Panc1 (cell line): Measurements from ENCODE around the gene SH2D5. TPM values are rescaled to one million over a fixed set of nuclear protein-coding genes. Genes with fewer than 3 reads are reported as not detected.
"Not testable (repeated sequence)": the region's sequence is repeated elsewhere in the genome, so short reads cannot be mapped to it uniquely, and the experiment has no call there.

Source experiments
- ATAC-seq: fragments of 200-7000 bp; cut with Tn5 transposase; 2 replicates; pipeline ENCODE4 v1.9.1; 2020; ENCODE audit warnings: mild to moderate bottlenecking, moderate library complexity
- BruUV-seq: library from RNA; stranded (reverse); fragments of 400-500 nt; replicated peaks from 2 replicates; lab custom pipeline; 2021; lab: Mats Ljungman, UMichigan
- CTCF ChIA-PET: fragments of 300-600 bp; sonication (Branson Sonifier 250); formaldehyde crosslinking; loops from one replicate; lab custom pipeline; 2022; ENCODE audit warnings: antibody characterized with exemption; lab: Charles Lee
- POLR2A ChIA-PET: fragments of 300-600 bp; sonication (Branson Sonifier 250); formaldehyde crosslinking; loops from one replicate; lab custom pipeline; 2022; ENCODE audit warnings: antibody characterized with exemption; lab: Charles Lee
- DNase-seq: peaks from one replicate; pipeline ENCODE4 v3.0.0-alpha.2; 2010; ENCODE audit warnings: low read depth, low spot score
- H3K27ac ChIP-seq: 2 replicates; pipeline ENCODE4 v1.5.1; 2011; ENCODE audit warnings: mild to moderate bottlenecking, low read length, inconsistent platforms
- H3K27me3 ChIP-seq: fragments of 200-500 bp; sonication (Bioruptor generic); 2 replicates; pipeline ENCODE4 v1.6.0; 2014; ENCODE audit warnings: low read length, inconsistent platforms; ENCODE audit not compliant: control insufficient read depth, insufficient read depth
- H3K36me3 ChIP-seq: fragments of 200-500 bp; sonication (Bioruptor generic); 2 replicates; pipeline ENCODE4 v1.5.1; 2014; ENCODE audit warnings: inconsistent platforms, mild to moderate bottlenecking, low read length, moderate library complexity; ENCODE audit not compliant: control insufficient read depth, insufficient read depth
- H3K4me1 ChIP-seq: 2 replicates; pipeline ENCODE4 v1.5.1; 2011; ENCODE audit warnings: inconsistent platforms, mild to moderate bottlenecking, low read length, moderate library complexity; ENCODE audit not compliant: control insufficient read depth, insufficient read depth
- H3K4me3 ChIP-seq, 2 experiments: 2 replicates each; pipeline ENCODE4 v1.5.1; 2011 to 2012; ENCODE audit warnings: low read depth in 2 of 2, low read length in 2 of 2, mild to moderate bottlenecking in 2 of 2, inconsistent platforms in 1 of 2, moderate library complexity in 1 of 2
- H3K9me3 ChIP-seq: fragments of 200-500 bp; sonication (Bioruptor generic); 2 replicates; pipeline ENCODE4 v1.5.1; 2014; ENCODE audit warnings: low read depth, mild to moderate bottlenecking, inconsistent platforms, low read length, moderate library complexity; ENCODE audit not compliant: control insufficient read depth, insufficient read depth
- POLR2AphosphoS5 ChIP-seq: IDR thresholded peaks from 2 replicates; pipeline ENCODE4 v1.6.1; 2012; ENCODE audit warnings: mild to moderate bottlenecking, low read depth, low read length, moderate library complexity
- SIN3A ChIP-seq: IDR thresholded peaks from 2 replicates; pipeline ENCODE4 v1.6.1; 2012; ENCODE audit warnings: low read depth, mild to moderate bottlenecking, low read length, moderate library complexity, borderline replicate concordance; ENCODE audit not compliant: insufficient read depth
- TCF7L2 ChIP-seq: IDR thresholded peaks from 2 replicates; pipeline ENCODE4 v1.6.1; 2011; ENCODE audit warnings: mild to moderate bottlenecking, low read depth, low read length, inconsistent platforms
- in situ Hi-C: cut with HindIII; loops from 2 replicates; pipeline ENCODE4 v1.10.0; 2016; ENCODE audit warnings: low sequenced_read_pairs, low pct_unique_long_range_greater_than_20kb
- intact Hi-C: fragments of 100-400 bp; cut with micrococcal nuclease; formaldehyde crosslinking; loops from one replicate; pipeline ENCODE4 v1.10.0; 2022; ENCODE audit not compliant: unreplicated experiment
- total RNA-seq: library from RNA; stranded (reverse); gene quantifications from one replicate; pipeline ENCODE4 v1.2.1, GENCODE V29; 2021; ENCODE audit not compliant: unreplicated experiment
- TF ChIP-seq, protein P1 (sequence below): fragments of 450-650 bp; IDR thresholded peaks from 2 replicates; pipeline ENCODE4 v1.5.1; 2017; ENCODE audit warnings: mild to moderate bottlenecking
- TF ChIP-seq, protein P2 (sequence below), 2 experiments: IDR thresholded peaks; 2 replicates each; pipeline ENCODE4 v1.6.1; 2011 to 2012; ENCODE audit warnings: low read depth in 2 of 2, control low read depth in 1 of 2, low read length in 1 of 2, mild to moderate bottlenecking in 1 of 2, moderate library complexity in 1 of 2; ENCODE audit not compliant: insufficient read depth in 1 of 2

The SH2D5 gene
- total RNA-seq, 1 experiment from 2014 or later, result 23.3 TPM

DNA sequence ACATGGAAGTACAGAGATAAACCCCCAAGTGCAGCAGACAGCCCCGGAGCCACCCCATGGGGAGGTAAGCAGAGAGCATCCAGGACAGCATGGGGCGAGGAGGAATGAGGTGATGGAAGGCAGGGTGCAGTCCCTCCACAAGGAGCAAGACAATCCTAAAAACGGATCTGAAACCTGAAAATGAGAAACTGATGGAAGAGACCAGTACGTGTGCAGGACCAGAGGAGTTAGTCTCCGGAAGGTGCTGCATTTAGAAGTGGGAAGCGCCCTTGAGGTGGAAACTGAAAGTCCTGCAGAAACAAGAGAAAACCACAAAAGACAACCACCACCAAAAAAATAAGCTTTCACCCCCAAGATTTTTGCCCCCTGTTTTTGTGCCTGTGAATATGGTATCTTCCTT lies 53.9 kb downstream of the SH2D5 start:
- Histone ChIP-seq H3K36me3 (no peaks in the 10 kb centered on the region), H3K27ac (no peak overlapping the region), H3K9me3 (no peaks in the 10 kb centered on the region), H3K27me3 (no peaks in the 10 kb centered on the region), H3K4me3 (no peak overlapping the region), H3K4me1 (no peaks in the 10 kb centered on the region)
- POLR2A ChIA-PET, result no interaction called here
- intact Hi-C loops, result no loop called here
- ATAC-seq, result no peak
- no peak for DNase-seq
- TF ChIP-seq, protein P1, sequence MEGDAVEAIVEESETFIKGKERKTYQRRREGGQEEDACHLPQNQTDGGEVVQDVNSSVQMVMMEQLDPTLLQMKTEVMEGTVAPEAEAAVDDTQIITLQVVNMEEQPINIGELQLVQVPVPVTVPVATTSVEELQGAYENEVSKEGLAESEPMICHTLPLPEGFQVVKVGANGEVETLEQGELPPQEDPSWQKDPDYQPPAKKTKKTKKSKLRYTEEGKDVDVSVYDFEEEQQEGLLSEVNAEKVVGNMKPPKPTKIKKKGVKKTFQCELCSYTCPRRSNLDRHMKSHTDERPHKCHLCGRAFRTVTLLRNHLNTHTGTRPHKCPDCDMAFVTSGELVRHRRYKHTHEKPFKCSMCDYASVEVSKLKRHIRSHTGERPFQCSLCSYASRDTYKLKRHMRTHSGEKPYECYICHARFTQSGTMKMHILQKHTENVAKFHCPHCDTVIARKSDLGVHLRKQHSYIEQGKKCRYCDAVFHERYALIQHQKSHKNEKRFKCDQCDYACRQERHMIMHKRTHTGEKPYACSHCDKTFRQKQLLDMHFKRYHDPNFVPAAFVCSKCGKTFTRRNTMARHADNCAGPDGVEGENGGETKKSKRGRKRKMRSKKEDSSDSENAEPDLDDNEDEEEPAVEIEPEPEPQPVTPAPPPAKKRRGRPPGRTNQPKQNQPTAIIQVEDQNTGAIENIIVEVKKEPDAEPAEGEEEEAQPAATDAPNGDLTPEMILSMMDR, result no peak
- TF ChIP-seq, protein P2, sequence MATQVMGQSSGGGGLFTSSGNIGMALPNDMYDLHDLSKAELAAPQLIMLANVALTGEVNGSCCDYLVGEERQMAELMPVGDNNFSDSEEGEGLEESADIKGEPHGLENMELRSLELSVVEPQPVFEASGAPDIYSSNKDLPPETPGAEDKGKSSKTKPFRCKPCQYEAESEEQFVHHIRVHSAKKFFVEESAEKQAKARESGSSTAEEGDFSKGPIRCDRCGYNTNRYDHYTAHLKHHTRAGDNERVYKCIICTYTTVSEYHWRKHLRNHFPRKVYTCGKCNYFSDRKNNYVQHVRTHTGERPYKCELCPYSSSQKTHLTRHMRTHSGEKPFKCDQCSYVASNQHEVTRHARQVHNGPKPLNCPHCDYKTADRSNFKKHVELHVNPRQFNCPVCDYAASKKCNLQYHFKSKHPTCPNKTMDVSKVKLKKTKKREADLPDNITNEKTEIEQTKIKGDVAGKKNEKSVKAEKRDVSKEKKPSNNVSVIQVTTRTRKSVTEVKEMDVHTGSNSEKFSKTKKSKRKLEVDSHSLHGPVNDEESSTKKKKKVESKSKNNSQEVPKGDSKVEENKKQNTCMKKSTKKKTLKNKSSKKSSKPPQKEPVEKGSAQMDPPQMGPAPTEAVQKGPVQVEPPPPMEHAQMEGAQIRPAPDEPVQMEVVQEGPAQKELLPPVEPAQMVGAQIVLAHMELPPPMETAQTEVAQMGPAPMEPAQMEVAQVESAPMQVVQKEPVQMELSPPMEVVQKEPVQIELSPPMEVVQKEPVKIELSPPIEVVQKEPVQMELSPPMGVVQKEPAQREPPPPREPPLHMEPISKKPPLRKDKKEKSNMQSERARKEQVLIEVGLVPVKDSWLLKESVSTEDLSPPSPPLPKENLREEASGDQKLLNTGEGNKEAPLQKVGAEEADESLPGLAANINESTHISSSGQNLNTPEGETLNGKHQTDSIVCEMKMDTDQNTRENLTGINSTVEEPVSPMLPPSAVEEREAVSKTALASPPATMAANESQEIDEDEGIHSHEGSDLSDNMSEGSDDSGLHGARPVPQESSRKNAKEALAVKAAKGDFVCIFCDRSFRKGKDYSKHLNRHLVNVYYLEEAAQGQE (IDR thresholded peaks at IDR 0.05; ENCODE audit: insufficient read depth in 1 of 2, low read depth in 2 of 2, low read length in 1 of 2), result no peak
- TF ChIP-seq POLR2AphosphoS5 (no peak), TCF7L2 (no peak), SIN3A (no peak)
- CTCF ChIA-PET, result no interaction called here
- in situ Hi-C loops, result no loop called here
- BruUV-seq, result no TSS peak

DNA sequence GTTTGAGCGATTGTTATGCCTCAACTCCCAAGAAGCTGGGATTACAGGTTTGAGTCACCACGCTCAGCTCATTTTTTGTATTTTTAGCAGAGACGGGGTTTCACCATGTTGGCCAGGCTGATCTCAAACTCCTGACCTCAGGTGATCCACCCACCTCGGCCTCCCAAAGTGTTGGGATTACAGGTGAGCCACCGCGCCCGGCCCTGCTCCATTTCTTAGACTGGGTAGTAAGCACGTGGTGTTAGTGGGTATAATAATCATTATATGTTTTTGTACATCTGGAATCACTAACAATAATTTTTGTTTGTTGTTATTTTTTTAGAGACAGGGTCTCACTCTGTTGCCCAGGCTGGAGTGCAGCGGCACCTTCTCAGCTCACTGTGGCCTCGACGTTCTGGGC lies 58.9 kb downstream of the SH2D5 start:
- H3K4me3 ChIP-seq, ATAC-seq, intact Hi-C loops, H3K27me3 ChIP-seq, DNase-seq, H3K9me3 ChIP-seq, POLR2A ChIA-PET, in situ Hi-C loops, H3K36me3 ChIP-seq, BruUV-seq, H3K27ac ChIP-seq, H3K4me1 ChIP-seq: not testable (repeated sequence)
- CTCF ChIA-PET, result interaction anchor here (0.7 kb wide), 1 partner anchor 9 kb away, joined by 8 read pairs; no protein-coding TSS in a partner anchor

DNA sequence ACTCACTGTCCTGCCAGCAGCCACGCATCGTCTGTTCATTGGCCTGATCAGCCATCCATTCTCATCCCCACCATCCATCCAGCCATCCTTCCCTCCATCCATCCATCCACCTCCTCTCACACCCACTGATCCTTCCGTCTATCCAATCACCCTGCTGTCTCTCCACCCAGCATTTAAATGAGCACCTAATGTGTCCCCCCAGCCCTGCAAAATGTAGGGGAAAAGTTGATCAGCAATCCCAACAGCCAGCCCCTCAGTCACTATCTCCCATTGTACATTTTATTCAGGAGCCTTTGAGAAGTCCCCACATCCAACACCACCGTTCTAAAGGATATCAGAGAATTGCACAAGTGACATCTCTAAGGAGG lies 60.3 kb downstream of the SH2D5 start:
- Histone ChIP-seq H3K4me3 (no peak overlapping the region), H3K27me3 (no peaks in the 10 kb centered on the region), H3K4me1 (no peaks in the 10 kb centered on the region), H3K36me3 (no peaks in the 10 kb centered on the region), H3K27ac (no peak overlapping the region), H3K9me3 (no peaks in the 10 kb centered on the region)
- intact Hi-C loops (no loop called here), in situ Hi-C loops (no loop called here)
- POLR2A ChIA-PET, result no interaction called here
- BruUV-seq, result no TSS peak
- DNase-seq, result no peak
- CTCF ChIA-PET, result no interaction called here
- ATAC-seq, result no peak
- TF ChIP-seq, protein P1, result no peak
- TF ChIP-seq TCF7L2, result no peak
- no peak for TF ChIP-seq SIN3A
- TF ChIP-seq, protein P2 (IDR thresholded peaks at IDR 0.05; ENCODE audit: insufficient read depth in 1 of 2, low read depth in 2 of 2, low read length in 1 of 2), result no peak
- TF ChIP-seq POLR2AphosphoS5, result no peak
